Ramos (cell line): ENCODE data around the gene HLCS.

Source experiments
- in situ Hi-C: fragments of 300-500 bp; cut with MboI; formaldehyde crosslinking; loops from one replicate; pipeline ENCODE4 v1.14.3; 2022; ENCODE audit warnings: low sequenced_read_pairs; ENCODE audit not compliant: unreplicated experiment

Gene HLCS

DNA sequence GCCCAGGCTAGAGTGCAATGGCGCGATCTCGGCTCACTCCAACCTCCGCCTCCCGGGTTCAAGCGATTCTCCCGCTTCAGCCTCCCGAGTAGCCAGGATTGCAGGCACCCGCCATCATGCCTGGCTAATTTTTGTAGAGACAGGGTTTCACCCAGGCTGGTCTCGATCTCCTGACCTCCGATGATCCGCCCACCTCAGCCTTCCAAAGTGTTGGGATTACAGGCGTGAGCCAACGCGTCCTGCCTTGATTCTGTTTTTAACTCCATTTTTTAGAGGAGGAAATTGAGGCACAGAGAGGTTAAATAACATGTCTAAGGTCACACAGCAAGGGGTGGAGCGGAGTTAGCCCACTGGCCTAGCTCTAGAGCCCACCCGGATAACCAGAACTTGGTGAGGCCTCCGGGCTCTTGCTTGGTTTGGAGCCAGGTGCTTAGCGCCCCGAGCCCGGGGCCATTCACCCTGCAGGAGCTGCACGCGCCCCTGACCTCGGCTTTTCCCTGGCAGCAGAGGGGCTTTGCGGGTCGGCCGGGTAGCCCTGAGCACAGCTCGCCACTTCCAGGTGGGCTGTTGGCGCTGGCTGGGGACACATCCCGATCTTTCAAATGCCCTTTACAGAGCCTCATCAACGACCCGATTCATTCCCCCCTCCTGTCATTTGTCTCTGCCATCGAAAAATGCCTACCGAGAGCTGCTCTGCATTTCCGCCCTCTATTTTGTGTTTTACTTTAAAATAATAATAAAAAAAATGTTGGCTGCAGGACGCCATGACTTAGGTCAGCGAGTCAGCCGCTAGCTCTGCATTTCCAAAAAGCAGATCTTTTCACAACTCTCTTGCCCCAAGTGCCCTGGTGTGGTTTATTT is 256.4 kb downstream of the HLCS start:
- in situ Hi-C loops = no loop called here

DNA sequence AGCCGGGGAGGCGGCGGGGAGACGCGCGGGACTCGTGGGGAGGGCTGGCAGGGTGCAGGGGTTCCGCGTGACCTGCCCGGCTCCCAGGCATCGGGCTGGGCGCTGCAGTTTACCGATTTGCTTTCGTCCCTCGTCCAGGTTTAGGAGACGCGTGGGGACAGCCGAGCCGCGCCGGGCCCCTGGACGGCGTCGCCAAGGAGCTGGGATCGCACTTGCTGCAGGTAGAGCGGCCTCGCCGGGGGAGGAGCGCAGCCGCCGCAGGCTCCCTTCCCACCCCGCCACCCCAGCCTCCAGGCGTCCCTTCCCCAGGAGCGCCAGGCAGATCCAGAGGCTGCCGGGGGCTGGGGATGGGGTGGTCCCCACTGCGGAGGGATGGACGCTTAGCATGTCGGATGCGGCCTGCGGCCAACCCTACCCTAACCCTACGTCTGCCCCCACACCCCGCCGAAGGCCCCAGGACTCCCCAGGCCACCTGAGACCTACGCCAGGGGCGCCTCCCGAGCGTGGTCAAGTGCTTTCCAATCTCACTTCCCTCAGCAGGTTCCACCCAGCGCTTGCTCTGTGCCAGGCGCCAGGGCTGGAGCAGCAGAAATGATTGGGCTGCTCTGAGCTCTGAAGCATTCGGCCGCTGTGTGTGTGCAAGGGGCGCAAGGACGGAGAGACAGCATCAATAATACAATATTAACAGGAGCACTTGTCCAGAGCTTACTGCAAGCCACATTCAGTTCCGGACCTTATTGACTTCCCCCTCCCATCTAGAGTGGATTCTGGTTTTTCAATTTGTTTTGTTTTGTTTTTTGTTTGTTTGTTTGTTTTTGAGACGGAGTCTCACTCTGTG is 257.2 kb downstream of the HLCS start:
- in situ Hi-C loops = no loop called here

- in situ Hi-C loops = no loop called here
Observed at GRCh38 chr21:36708286-36709029, 258.0 kb downstream of the HLCS start.

DNA sequence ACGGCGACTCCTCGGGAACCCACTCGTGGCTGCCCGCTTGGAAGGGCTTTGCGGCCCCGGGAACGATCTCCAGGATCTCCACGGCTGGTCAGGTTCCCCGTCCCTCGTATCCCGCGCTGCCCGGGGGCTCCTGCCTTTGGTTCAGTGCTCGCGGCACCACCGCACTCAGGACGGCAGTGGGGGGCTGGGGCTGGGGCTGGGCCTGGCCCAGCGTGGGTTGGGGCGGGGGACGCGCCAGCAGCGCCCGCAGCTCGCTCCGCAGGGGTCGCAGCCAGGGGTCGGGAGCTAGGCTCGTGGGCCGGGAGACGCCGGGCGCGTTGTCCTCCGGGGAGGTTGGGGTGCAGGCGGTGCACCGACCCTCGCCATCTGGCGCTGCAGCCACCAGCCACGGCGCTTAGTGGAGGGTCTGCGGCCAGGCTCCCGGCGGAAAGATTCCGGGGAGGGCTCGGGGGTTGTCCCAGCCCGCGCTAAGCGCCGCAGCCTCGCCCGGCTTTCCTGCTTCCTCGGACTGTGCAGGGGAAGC is 258.6 kb downstream of the HLCS start:
- in situ Hi-C loops = no loop called here

DNA sequence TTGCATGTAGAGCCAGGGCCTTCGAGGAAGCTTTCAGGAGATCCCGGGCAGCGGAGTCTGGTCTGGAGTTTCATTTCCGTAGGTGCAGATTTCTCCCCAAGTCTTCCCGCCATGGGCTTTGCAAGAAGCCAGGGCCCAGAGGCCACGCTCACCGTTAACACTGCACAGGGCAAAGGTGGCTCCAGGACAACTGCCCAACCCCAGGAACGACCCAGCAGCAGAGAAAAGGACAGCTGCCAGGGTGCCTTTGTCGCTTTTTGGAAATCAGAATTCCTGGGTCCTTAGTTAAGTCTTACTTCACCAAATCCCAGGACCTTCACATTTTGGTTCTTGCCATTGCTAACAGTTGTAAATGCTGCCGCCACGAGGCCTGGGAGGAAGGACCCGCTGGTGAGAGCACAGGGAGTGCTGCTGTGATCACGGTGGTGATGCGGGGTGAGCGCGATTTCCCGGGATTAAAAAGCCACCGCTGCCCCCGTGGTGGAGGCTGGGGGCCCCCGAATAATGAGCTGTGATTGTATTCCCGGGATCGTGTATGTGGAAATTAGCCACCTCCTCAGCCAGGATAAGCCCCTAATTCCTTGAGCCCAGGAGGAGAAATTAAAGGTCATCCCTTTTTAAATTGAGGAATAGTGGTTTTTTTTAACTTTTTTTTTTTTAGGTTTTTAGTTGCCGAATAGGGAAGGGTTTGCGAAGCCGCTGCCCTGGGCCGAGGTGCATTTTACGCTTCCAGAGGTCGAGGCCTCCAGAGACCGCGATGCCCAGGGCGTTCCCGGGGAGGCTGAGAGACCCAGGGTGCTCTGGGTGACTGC is 259.3 kb downstream of the HLCS start:
- in situ Hi-C loops = no loop called here

DNA sequence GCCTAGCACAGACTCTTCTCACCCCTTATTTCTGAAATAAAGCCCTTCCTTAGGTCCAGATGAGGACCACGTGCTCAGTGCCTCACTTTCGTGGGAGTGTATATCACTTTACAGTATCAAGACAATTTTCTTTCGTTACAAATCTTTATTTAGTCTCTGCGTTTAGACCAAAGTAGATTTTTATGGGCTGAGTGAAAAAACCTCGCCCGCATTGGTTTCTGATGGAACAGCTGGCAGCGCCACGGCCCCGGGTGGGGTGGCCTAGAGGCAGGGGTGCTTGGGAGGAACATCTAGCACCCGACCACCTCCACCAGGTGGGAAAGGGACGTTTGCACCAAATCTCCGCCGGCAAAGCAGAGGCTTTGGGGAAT is 260.0 kb downstream of the HLCS start:
- in situ Hi-C loops = no loop called here

GRCh38 chr21:36705679-36706481 is 260.6 kb downstream of the HLCS start:
- in situ Hi-C loops = no loop called here

GRCh38 chr21:36704958-36705678 is 261.4 kb downstream of the HLCS start:
- in situ Hi-C loops = no loop called here

- in situ Hi-C loops = no loop called here
Observed at GRCh38 chr21:36704281-36704957, 262.1 kb downstream of the HLCS start.

DNA sequence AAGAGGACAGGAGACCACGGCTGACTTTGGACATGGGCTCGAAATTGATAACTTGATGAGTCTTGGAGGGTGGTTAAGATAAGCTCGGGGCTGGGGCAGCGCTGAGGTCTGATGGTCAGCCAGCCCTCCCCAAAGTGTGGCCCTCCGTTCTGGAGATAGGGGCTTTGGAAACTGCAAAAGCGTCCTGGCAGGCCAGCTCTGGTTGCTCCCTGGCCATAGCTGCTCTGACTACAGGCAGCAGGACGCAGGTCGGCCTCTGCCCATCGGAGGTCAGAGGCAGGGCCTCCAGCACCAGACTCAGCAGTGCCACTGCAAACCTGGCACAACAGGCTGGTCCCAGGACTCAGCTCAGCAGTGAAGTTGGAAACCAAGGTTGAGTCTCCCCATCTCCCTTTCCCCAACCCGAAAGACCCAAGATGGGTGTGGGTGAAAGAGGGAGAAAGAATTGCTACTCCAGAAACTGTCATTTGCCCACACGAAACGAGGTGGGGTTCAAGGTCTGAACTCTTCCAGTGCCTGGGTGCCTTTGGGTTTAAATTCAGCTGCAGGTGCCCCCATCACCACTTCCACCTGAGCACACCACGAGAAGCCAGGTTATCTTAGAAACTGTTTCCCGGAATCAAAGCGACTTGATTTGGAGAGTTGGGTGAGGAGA is 262.7 kb downstream of the HLCS start:
- in situ Hi-C loops = no loop called here

DNA sequence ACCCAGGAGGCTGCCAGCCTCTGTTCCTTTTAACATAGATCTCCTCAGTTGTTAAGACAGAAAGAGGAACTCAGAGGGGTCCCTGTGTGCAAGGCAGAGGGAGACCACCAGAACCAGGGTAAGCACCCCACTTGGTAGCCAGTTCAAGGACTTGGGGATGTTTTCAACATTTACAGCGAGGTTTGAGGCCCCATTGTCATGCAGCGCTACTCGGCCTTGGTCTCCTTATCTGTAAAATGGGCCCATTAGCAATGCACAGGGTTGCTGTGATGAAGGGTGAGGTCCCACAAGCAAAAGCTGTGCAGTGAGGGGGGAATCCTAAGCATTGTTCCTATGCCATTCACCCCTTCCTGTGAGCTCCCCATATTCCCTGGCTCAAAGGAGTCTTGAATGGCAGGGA is 263.3 kb downstream of the HLCS start:
- in situ Hi-C loops = no loop called here

DNA sequence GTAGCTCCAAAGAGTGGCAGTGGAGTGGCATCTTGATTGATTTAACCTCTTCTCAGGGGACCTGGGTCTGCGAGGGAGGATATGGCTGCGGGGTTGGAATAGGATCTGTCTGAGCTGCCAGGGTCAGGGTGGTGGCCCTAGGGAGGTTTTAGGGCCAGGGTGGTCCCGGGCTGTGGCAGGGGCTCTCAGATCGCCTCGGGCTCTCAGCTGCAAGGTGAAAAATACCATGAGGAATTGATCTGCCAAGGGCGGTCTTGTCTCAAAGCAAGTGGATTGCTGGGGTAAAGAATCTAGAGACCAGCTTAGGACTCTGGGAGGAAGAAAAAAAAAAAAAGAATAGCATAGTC is 263.9 kb downstream of the HLCS start:
- in situ Hi-C loops = no loop called here

DNA sequence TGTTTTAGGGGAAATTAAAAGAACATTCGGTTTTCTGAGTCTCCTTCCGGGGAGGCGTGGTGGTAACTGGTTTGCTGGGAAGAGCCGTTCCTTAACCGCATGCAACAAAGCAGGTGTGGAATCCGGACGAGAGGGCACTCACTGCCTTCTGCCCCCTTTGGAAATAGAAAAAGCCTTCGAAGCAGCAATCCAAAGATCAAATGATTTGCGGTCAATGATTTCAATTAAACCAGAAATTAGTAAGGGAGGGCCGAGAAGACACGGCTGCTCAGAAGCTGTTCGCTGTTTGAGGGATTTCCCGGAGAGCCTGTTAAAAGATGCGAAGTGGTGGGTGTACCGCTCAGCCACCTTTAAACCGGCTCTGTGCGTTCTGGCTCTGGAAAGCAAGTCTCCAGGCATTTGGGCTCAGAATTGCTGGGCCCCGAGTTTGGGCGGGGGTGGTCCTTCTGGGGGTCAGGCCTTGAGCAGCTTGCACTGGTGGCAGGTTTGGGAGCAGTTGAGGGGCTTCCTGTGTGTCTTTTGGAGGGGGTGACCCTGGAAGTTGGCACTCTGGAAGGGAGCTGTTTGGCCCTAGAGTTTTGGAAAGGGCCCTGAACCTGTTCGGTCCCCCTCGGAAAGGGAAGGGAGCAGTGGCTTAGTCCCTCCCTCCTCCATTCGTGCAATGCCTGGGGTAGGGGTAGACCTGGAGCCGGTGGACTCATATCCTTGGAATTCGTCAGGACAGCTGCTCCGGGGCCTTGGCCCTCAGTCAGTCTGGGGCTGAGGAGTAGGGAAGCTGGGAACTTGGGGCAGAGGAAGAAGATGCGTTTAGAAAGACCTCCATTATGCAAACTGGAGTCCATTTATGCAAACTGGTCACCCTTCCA is 264.5 kb downstream of the HLCS start:
- in situ Hi-C loops = no loop called here

DNA sequence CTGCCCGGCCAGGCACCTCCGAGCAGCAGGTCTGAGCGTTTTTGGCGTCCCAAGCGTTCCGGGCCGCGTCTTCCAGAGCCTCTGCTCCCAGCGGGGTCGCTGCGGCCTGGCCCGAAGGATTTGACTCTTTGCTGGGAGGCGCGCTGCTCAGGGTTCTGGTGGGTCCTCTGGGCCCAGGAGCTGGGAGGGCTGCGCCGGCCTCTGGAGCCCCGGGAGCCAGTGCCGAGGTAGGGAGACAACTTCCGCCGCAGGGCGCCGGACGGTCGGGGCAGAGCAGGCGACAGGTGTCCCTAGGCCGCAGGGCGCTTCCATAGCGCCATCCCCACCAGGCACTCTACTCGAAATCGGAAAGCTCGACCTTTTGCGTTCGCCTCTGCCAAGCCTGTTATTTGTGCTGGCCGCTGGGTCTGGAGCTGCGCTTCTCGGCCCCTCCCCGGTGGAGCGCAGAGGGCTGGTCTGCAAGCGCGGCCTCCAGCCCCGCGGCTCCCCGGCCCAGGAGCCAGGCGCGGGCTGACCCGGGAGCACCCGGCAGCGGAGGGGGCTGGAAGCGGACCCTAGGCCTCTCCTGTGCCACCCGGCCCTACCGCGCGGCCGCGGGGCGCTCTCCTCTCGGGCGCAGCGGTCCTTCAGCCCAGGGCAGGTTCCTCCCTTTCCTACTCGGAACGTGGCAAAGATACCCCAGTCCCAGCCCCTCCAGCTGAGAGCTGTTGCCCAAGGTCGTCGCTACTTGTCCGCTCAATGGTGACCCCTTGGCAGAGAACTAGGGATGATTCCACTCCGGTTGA is 265.3 kb downstream of the HLCS start:
- in situ Hi-C loops = no loop called here
